ENCODE data around the gene PSMG4. TPM values are rescaled to one million over a fixed set of nuclear protein-coding genes. Genes with fewer than 3 reads are reported as not detected.
"Not testable (repeated sequence)": the region's sequence is repeated elsewhere in the genome, so short reads cannot be mapped to it uniquely, and the experiment has no call there.

Gene PSMG4
- total RNA-seq, 1 experiment from 2014 or later, result 36.9 TPM

DNA sequence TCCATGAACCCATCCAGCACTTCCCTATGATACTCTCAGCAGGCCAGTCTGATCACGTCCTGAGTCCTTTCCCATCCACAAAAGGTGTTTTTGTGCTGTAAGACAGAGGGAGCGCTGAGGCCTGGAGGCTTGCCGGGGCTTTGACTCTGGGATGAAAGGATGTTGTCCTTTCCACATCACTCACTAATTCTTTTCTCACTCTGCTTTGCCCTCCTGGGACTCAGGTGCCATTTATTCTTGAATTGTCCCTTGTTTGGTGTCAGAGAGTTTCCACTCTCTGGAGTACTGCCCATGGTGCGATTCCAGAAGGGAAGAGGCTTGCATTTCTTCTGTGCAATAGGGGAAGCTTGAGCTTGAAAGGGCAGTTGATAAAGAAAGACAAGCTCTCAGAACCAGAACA, 16.0 kb upstream of the PSMG4 start:
- no peaks in the 10 kb centered on the region for H3K9me3 ChIP-seq
- H3K4me3 ChIP-seq, result no peak overlapping the region
- DNase-seq, result no peak
- H3K36me3 ChIP-seq, result no peaks in the 10 kb centered on the region
- no peaks in the 10 kb centered on the region for H3K27me3 ChIP-seq

DNA sequence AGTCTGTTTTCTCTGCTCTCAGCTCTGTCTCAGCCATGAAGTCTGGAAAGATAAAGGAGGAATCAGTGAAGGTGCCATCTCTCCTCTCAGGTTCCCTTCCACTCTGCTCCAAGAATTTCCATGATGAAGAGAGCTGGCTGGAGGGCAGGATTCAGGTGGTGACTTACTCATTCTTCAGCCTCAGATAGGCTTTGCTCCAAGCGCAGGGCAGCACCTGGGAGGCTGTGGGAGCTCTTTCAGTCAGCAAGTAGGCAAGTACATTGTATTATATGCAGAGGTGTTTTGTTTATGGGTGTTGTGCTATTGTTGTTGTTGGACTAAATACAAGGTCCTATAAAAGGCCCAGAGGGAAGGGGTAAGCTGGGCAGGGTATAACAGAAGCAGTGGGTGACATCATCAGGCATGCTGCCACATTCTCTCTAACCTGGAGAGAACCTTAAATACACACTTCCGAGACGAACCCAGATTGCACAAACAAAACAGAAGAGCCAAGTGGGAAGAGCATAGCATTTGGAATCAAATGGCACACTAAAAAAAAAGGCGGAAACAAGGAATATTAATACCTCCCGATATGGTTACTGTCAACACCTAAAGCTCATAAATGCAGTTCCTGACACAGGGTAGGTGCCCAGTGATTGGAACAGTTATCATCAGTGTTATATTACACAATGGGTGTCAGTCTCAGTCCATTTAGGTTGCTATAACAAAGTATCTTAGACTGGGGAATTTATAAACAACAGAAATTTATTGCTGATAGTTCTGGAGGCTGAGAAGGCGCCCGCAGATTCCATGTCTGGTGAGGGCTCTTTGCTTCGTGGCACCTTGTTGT, 14.5 kb upstream of the PSMG4 start:
- DNase-seq, result no peak
- Histone ChIP-seq H3K27me3 (no peaks in the 10 kb centered on the region), H3K4me3 (no peak overlapping the region), H3K36me3 (no peaks in the 10 kb centered on the region), H3K9me3 (no peaks in the 10 kb centered on the region)

DNA sequence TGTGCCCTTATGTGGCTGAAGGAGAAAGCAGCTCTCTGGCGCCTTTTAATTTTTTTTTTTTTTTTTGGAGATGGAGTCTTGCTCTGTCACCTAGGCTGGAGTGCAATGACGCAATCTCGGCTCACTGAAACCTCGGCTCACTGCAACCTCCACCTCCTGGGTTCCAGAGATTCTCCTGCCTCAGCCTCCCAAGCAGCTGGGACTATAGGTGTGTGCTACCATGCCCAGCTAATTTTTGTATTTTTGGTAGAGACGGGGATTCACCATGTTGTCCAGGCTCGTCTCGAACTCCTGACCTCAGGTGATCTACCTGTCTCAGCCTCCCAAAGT, 13.9 kb upstream of the PSMG4 start:
- H3K27me3 ChIP-seq, H3K4me3 ChIP-seq, H3K9me3 ChIP-seq, DNase-seq, H3K36me3 ChIP-seq: not testable (repeated sequence)

DNA sequence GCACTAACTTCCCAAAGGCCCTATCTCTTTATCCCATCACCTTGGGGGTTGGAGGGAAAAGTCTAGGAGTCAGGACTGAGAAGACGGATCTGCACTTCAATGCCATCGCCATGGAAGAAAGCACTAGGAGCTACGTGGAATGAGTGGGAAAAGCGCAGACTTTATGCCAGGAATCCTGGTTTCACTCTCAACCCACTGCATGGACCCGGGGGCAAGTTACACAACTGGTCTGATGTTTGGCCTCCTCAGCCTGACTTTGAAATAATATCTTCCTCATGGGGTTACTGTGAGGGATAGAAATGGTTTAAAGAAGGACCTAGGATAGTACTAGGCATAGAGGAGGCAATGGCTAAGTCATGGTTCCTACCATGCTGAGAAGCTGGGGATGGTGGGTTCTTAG, 13.5 kb upstream of the PSMG4 start:
- DNase-seq, result no peak
- no peaks in the 10 kb centered on the region for H3K36me3 ChIP-seq
- H3K4me3 ChIP-seq, result no peak overlapping the region

DNA sequence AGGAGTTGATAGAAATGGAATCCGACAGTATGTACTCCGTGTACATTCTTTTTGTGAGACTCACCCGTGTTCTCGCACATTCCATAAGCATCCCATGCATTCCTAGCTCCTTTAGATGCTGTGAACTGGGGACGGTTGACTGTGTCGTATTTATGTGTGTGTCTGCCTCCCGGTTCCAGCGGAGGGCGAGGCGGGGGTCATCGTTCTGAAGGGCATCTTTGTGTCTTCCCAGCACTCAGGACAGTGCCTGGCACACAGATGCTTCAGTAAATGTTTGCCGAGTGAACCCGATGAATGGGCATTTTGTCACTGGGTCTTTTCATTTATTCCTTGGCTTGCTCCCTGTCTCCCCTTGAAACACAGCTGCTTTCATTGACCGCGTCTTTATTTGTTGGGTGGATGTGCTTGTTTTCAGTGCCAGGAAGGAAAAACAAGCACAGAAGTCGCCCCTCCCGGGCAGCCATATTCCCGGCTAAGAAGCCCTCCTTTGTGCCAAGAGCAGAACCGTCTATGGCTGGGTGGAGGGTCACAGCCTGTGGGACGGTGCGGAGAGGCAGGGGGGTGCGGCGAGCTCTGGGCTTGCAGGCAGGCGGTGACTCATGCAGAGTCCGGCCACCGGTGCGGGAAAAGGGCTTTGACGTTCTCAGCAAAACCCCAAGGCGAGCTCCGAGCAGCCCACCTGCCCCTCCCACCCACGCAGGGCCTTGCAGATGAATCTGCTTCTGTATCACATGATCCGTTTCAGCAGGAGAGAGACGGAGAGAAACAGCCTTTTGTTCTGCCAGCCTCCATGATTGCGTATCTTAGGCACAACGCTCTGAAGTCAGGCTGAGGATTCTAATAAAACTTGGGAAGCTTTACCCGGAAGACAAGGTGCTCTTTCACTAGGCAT, 11.2 kb upstream of the PSMG4 start:
- no peaks in the 10 kb centered on the region for H3K27me3 ChIP-seq
- H3K36me3 ChIP-seq, result no peaks in the 10 kb centered on the region
- no peaks in the 10 kb centered on the region for H3K9me3 ChIP-seq
- peak; percentile 60 for DNase-seq
- peak overlapping the region; percentile 18 for H3K4me3 ChIP-seq

More for the DNA sequence above, 13.5 kb upstream of the PSMG4 start:
- Histone ChIP-seq H3K9me3 (no peaks in the 10 kb centered on the region), H3K27me3 (no peaks in the 10 kb centered on the region)

DNA sequence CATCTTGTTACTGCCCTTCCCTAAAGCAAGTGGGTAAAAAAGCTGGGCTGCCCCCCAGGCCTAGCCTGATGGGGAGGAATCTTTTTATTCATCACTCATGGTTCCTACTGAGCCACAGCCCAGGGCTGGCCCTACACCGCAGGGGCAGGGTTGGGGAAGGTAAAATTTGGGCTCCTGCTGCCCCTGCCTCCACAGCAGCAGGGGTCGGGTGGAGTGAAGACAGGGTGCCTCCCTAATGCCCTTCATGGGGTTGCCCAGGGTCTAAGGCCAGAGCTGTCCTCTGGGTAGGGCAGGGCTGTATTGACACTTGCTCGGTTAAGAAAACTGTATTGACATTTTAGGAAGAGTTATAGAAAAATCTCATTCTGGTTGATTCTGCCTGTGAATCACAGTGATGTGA, 8.9 kb upstream of the PSMG4 start:
- H3K9me3 ChIP-seq, result no peaks in the 10 kb centered on the region
- H3K4me3 ChIP-seq, result no peak overlapping the region
- H3K27me3 ChIP-seq, result no peaks in the 10 kb centered on the region
- no peaks in the 10 kb centered on the region for H3K36me3 ChIP-seq
- no peak for DNase-seq

DNA sequence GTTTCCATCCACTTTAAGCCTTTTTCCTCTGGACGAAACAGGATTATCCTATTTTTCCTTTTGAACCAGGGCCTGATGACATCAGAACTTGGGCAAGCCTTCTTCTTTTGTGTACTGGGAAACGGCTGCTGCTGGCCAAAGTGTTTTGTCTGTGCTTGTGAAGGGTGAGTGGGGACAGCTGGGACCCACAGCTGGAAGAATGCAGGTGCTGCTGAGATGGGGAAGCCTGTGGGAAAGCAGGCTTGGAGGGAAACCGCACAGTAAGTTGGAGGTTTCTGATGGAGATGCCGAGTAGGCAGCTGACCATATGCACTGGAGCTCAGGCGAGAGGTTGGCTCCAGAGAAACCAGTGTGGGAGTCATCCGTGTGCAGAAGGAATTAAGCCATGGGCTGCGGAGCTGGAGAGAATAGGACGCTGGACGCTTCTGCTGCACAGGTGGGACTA, 8.5 kb upstream of the PSMG4 start:
- H3K27me3 ChIP-seq, result no peaks in the 10 kb centered on the region
- no peak overlapping the region for H3K4me3 ChIP-seq
- H3K9me3 ChIP-seq, result no peaks in the 10 kb centered on the region
- DNase-seq, result no peak
- H3K36me3 ChIP-seq, result no peaks in the 10 kb centered on the region

DNA sequence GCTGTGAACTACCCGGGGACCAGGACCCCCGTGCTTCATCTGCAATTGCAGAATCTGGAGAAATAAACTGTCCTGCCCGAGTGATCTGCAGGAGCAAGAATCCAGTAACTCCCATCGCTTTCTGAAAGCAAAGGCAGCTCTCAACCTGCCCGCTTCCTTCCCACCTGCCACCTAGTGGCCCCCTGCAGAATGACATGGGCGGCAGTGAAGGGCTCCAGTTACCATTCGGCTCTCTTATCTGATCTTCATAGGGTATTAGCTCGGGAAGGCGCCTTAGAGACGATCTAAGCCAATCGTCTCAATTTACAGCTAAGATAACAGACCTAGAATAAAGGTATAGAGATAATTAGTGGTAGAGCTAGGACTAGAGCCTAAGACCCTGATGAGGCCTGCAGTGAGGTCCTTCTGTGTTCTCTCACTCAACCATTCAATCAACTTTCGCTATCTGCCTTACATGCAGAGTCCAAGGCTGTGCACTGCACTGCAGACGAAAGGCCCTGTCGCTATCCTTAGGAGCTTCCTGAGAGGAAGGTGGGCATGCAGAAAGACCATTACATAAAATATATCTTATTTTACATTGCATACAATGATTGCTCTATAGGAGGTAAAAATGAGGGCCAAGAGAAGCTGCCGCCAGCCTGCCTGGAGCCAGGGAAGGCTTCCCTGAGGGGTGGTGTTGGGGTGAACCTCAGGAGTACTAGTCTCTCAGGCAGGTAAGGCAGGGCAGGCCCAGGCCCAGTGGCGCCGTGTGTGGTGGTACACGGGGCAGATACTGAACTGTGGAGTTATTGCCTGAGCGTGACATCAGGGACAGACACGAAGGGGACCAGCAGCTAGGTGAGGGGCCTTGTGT, 7.1 kb upstream of the PSMG4 start:
- peak; percentile 62 for DNase-seq
- H3K27me3 ChIP-seq, result no peaks in the 10 kb centered on the region
- no peaks in the 10 kb centered on the region for H3K36me3 ChIP-seq
- H3K4me3 ChIP-seq, result no peak overlapping the region
- H3K9me3 ChIP-seq, result no peaks in the 10 kb centered on the region

DNA sequence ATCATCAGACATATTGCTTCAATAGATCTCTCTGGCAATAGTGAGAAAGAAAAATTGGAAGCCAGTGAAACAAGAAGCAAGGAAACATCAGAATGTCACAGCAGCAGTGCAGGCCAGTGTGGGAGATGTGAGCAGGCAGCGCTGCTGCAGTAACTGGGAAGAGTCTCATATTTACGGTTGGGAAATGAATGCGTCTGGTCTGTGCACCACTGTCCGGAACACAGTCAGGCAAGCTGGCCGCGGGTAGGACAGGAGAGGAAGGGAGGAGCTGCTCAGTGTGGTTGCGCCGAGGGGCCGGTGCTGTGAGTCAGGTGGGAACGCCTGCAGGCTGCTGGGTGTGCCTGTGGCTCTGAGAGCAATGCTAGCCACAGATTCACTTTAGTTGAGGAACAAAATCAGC, 6.4 kb upstream of the PSMG4 start:
- Histone ChIP-seq H3K4me3 (no peak overlapping the region), H3K36me3 (no peaks in the 10 kb centered on the region), H3K27me3 (no peaks in the 10 kb centered on the region), H3K9me3 (no peaks in the 10 kb centered on the region)
- no peak for DNase-seq

DNA sequence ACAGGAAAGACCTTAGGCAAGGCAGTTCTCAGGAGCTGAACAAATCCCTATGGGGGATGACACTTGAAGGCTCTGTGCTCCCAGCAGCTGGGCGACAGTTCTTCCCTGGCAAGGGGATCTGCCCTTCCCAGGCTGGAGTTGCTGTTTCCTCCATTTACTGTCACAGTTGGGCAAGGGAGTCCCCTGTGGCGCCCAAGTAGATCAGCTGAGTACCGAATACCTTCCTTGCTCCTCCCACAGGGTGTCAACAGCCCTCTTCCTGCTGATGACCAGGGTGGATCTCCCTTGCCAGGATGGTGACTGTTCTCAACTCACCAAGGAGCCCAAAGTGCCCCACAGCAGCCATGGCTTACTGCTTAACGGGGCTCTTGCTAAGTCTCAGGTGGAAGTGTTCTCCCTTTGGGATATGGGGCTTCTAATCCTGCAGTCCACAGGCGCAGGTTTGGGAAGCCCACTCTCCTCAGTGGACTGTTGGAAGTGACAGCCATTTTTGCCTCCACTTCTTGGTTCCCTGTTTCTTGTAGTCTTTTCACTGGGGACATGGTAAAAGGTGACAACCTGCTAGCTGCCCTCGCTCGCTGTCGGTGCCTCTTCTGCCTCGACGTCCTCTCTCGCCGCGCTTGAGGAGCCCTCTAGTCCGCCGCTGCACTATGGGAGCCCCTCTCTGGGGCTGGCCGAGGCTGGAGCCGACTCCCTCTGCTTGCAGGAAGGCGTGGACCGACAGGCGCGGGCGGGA, 5.7 kb upstream of the PSMG4 start:
- Histone ChIP-seq H3K9me3 (no peaks in the 10 kb centered on the region), H3K27me3 (no peaks in the 10 kb centered on the region), H3K4me3 (no peak overlapping the region), H3K36me3 (no peaks in the 10 kb centered on the region)
- DNase-seq, result no peak

DNA sequence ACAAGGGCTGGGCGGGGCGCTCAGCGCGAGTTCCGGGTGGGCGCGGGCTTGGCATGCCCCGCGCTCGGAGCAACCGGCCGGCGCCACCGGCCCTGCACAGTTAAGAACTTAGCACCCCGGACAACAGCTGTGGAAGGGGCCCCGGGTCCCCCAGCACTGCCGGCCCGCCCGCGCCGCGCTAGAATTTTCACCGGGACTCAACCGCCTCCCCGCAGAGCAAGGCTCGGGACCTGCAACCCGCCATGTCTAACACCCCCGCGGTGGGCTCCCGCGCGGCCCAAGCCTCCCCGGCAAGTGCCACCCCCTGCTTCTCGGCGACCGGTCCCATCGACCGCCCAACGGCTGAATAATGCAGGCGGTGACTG, 5.2 kb upstream of the PSMG4 start:
- DNase-seq, result no peak
- H3K27me3 ChIP-seq, result no peaks in the 10 kb centered on the region
- H3K36me3 ChIP-seq, result no peaks in the 10 kb centered on the region
- no peaks in the 10 kb centered on the region for H3K9me3 ChIP-seq
- H3K4me3 ChIP-seq, result no peak overlapping the region

DNA sequence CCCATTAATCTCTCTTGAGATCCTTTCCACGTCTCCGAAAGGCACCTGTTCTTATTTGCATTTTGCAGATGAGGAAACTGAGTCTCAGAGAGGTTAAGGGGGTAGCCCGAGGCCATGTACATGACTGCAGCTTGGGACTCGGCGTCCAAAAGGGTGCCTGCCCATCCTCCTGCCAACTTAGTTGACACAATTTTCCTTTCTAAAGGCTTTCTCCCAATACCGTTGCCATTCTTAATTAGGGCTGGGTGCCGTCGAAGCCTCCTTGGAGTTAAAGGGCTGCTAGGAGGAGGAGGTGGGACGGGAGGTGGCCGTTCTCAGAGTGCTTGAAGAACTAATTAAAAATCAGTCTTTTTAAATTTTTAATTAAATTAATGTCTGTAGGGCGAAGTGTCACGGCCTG, 546 bp upstream of the PSMG4 start:
- Histone ChIP-seq H3K27me3 (no peaks in the 10 kb centered on the region), H3K9me3 (no peaks in the 10 kb centered on the region), H3K36me3 (peaks cover 3% of the 10 kb centered on the region; the same call in 1 of the 2 replicates), H3K4me3 (peak overlapping the region; percentile 70)
- no peak for DNase-seq

DNA sequence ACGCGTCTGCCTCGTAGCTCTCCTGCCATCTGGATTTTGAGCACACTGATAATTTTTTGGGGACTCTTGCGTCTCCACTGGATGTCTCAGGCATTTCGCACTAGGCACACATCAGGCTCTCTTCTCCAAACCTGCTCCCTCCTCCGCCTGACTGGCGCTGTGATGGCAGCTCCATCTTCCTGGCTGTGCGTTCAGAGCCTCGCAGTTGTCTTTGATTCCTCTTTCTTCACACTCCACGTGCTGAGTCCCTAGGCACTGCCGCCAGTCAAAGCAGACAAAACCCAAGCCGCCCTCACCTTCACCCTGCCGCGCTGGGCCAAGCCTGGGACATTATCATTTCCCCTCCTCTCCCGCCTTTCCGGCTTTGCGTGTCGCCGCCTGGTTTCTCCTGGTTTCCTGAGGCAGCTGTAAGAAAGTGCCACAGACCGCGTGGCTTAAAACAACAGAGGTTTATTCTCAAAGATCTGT, 778 bp downstream of the PSMG4 start:
- H3K4me3 ChIP-seq, result peak overlapping the region; percentile 70
- DNase-seq, result peak; percentile 20
- H3K9me3 ChIP-seq, result no peaks in the 10 kb centered on the region
- H3K27me3 ChIP-seq, result no peaks in the 10 kb centered on the region
- peaks cover 6% of the 10 kb centered on the region for H3K36me3 ChIP-seq

DNA sequence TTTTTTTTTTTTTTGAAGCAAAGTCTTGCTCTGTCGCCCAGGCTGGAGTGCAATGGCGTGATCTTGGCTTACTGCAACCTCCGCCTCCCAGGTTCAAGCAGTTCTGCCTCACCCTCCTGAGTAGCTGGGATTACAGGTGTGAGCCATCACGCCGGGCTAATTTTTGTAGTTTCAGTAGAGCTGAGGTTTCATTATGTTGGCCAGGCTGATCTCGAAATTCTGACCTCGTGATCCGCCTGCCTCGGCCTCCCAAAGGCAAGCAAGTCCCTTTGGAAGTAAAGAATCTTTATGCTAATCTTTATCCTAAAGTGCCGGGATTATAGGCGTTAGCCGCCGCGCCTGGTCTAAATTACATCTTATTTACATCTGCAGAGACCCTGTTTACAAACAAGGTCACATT, 1.5 kb downstream of the PSMG4 start:
- Histone ChIP-seq H3K9me3 (no peaks in the 10 kb centered on the region), H3K27me3 (no peaks in the 10 kb centered on the region), H3K4me3 (peak overlapping the region; percentile 11; the same call in 1 of the 2 replicates), H3K36me3 (peaks cover 6% of the 10 kb centered on the region)
- no peak for DNase-seq

DNA sequence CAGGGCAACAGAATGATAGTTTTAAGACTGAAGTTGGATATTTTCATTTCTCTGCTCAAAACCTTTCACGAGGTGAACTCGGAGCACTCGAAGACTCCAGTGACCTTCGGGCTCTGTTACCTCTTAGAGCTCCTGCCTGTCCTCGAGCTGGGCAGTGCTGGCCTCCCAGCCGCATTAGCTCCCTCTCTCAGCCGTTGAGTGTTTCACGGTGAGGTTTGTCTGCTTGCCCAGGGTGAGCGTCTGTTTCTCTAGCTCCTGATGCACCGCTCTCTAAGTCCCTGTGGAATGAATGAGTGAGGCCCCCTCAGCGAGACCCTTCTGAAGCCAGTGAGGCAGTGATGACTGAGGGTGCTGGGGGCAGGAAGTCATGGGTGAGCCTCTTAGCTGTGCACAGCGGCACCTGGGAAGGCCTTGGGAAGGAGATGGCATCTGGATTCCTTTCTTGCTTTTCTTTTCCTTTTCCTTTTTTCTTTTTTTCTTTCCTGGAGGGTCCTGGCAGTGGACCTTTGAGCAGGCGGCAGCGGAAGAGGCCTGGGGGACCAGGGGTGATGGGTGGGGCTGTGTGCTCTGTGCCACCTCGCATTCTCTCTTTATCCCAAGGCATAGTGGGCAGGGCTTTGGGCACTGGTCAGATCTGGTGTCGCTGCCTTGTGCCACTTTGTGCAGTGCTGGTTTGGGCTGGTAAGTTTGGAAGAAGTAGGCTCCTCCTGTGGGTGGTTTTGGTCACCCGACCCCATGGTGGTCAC, 2.2 kb downstream of the PSMG4 start:
- Histone ChIP-seq H3K27me3 (no peaks in the 10 kb centered on the region), H3K9me3 (no peaks in the 10 kb centered on the region), H3K4me3 (no peak overlapping the region; the same call in 1 of the 2 replicates), H3K36me3 (peaks cover 6% of the 10 kb centered on the region)
- DNase-seq, result no peak

DNA sequence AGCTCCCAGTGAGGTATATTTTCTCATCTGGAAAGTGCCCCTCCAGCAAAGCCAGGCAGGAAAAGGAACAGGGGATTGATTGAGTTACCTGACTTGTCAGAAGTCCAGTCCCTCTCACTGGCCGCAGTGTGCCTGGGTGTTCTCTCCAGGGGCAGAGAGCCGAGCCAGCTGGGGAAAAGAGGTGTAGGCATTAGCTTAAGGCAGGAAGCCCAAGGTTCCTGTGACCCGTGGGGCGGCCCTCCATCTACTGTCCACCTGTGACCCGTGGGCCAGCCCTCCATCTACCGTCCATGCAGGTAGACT, 2.7 kb downstream of the PSMG4 start:
- no peaks in the 10 kb centered on the region for H3K27me3 ChIP-seq
- H3K9me3 ChIP-seq, result no peaks in the 10 kb centered on the region
- H3K36me3 ChIP-seq, result peaks cover 6% of the 10 kb centered on the region
- no peak overlapping the region for H3K4me3 ChIP-seq
- no peak for DNase-seq

Data from MG63 (cell line).